GM18868 (cell line): ENCODE data around the gene THRSP.
"Not testable (repeated sequence)": the region's sequence is repeated elsewhere in the genome, so short reads cannot be mapped to it uniquely, and the experiment has no call there.

ENCODE experiments used
- ATAC-seq: cut with Tn5 transposase; IDR thresholded peaks from one replicate; pipeline ENCODE4 v1.9.1; 2021; ENCODE audit warnings: mild to moderate bottlenecking, moderate library complexity; ENCODE audit not compliant: unreplicated experiment

The THRSP gene

GRCh38 chr11:78038697-78039313 lies 24.9 kb upstream of the THRSP start:
- ATAC-seq = no peak

DNA sequence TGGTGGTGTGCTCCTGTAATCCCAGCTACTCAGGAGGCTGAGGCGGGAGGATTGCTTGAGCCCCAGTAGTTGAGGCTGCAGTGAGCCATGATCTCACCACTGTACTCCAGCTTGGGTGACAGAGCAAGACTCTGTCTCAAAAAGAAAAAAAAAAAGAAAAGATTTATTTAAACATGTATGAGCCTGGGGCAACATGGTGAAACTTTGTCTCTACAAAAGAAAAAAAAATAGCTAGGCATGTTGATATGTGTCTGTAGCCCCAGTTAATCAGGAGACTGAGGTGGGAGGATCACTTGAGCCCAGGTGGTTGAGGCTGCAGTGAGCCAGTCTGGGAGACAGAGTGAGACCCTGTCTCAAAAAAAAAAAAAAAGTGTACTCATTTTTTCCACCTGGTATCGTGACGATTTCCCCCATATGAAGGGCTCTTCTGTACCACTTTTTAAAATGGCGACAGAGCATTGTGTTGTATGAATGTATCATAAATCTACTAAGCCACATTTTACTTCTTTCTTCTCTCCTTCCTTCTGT lies 24.2 kb upstream of the THRSP start:
- peak; percentile 20 for ATAC-seq

DNA sequence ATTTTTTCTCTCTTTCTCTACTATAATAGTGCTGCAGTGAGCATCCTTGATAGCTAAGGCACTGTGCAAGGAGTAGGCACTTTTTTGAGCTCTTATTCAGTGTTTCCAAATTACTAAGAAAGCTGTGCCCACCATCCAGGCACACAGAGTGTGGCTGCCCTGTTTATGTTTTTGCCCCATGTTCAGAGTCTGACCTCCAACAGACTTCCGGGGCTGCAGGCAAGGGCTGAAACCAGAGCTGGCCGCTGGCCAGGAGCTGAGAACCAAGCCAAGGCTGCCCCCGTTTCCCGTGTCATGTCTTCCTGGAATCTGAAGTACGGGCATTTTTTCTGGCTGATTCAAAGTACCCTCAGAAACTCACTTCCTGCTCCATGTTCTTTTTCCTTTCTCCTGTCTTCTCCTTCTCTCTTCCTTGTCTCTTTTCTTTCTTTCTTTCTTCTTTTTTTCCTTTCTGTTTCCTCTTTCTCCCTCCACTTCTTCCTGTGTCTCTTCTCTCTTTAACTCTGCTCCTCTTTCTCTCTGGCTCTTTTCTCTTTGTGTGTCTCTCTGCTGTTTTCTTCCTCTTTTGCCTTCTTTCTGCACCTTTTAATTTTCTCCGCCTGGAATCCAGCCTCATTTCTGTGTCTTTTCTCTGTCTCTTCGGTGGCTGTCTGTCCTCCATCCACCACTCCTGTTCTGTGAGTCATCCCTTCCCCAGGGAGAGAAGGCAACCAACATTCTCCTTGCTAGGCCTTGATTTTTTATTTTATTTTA lies 23.6 kb upstream of the THRSP start:
- ATAC-seq = peak; percentile 75

DNA sequence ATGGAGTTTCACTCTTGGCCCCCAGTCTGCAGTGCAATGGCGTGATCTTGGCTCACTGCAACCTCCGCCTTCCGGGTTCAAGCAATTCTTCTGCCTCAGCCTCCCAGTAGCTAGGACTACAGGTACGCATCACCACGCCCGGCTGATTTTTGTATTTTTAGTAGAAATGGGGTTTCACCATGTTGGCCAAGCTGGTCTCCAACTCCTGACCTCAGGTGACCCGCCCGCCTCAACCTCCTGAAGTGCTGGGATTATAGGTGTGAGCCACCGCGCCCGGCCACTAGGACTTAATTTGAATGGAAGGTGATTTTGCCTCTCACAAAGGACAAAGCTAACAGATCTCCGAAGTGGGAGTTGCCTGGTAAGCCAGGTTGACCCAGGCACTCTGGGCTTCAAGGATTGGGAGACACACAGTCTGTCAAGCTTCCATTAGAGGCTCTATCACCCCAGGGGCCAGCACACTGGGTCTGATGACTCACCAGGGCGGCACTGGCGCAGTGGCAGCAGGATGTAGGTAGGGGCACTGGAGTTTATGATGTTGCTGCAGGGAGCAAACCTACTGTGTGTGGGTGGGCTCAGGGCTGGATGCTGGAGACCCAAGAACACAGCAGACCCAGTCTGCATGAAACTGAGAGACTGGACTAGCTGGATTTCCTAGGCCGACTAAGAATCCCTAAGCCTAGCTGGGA lies 22.8 kb upstream of the THRSP start:
- ATAC-seq = no peak

DNA sequence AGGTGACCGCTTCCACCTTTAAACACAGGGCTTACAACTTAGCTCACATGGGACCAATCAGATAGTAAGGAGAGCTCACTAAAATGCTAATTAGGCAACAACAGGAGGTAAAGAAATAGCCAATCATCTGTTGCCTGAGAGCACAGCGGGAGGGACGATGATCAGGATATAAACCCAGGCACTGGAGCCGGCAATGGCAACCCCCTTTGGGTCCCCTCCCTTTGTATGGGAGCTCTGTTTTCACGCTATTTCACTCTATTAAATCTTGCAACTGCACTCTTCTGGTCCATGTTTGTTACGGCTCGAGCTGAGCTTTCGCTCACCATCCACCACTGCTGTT lies 22.3 kb upstream of the THRSP start:
- not testable (repeated sequence) for ATAC-seq

- ATAC-seq = no peak
Observed at GRCh38 chr11:78041843-78042440, 21.7 kb upstream of the THRSP start.

DNA sequence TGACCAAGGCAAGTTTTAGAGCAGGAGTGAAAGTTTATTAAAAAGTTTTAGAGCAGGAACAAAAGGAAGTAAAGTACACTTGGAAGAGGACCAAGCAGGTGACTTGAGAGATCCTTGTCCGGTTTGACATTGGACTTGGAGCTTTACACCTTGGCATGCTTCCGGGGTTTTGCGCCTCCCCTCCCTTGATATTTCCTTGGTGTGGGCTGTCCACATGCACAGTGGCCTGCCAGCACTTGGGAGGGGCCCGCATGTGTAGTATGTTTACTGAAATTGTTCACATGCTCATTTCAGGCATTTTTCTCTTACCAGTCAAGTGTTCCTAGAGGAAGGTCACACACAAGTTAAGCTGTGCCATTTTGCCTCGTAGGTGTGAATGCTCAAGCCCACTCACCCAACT lies 19.0 kb upstream of the THRSP start:
- ATAC-seq = no peak

- peak; percentile 72 for ATAC-seq
Observed at GRCh38 chr11:78045851-78046485, 17.7 kb upstream of the THRSP start.

DNA sequence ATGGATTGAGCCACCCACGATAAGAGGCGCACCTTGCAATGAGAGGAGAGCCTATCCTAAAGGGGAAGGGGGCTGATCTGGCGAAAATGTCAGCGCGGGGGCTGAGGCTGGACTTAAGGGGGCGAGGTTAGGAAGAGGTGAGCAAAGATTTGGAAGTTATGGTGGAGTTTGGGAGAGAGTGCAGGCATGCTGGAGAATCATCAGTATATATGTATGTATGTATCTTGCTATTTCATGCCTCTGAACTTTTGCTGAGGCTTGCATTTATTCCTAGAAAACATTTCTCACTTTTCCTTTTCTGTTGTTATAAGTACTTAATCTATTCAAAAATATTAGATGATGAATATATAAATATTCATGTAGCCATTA lies 17.2 kb upstream of the THRSP start:
- ATAC-seq = no peak

DNA sequence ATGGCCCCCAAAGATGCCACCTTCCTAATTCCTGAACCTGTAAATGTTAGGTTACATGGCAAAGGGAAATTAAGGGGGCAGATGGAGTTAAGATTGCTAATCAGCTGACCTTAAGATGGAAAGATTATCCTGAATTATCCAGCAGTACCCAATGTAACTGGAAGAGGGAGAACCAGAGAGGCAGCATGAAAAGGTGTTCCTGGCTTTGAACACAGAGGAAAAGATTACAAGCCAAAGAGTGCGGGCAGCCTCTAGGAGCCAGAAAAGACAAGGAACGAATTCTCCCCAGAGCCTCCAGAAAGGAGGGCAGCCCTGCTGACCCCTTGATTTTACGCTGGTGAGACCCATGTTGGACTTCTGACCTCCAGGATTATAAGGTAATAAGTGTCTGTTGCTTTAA lies 15.1 kb upstream of the THRSP start:
- ATAC-seq = no peak

- ATAC-seq = no peak
Observed at GRCh38 chr11:78049348-78049747, 14.3 kb upstream of the THRSP start.

DNA sequence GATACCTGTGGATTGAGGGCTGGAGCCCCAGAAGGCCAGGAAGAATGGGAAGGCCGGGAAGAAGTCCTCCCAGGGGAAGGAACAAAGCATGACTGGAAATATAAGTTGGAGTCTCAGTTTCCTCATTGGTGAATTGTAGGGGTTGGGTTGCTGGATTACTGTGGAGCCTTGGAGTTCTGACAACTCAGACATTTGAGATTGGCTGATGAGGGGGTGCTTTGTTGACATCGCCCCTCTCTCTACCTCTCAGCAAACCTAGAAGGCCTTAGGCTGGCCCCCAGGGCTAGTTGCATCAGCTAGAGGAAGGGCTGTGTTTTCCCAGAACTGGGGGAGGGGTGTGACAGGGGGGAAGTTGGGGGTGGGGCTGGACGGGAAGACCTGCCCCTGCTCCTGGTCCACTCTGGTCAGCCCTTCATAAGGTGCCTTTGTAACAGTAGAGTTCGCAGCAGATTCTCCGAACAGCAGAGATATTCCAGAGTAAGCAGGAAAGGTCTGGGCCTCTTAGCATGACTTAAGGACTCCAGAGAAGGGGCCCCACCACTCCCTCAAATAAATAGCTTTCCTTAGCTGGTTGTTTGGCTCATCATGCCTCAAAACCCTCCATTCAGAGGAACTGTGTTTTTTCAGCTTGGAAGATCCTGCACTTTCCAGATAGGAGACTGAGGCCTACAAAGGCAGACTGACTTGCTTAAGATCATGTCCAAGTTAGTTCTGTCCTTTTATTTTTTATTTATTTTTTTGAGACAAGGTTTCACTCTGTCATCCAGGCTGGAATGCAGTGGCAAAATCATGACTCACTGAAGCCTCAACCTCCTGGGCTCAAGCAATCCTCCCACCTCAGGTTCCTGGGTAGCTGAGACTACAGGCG lies 12.5 kb upstream of the THRSP start:
- ATAC-seq = no peak

DNA sequence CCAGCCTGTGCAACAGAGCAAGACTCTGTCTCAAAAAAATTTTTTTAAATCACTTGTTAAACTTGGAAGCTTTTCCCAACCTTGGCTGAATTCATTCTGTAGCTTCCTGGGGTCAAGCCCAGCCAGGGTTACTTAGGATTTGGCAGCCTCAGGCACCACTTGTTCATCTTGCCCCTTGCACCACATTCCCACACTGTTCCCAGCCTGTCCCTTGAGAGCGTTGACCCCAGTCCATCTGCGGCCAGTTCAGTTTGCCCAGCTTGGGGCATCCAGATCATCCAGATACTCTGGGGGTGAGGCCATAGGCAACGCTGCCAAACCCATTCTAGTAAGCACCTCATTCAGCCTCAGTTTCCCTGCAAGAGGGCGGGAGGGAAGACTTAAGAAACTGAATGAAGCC lies 8.7 kb upstream of the THRSP start:
- ATAC-seq = no peak

GRCh38 chr11:78056093-78056492 lies 7.6 kb upstream of the THRSP start:
- no peak for ATAC-seq

DNA sequence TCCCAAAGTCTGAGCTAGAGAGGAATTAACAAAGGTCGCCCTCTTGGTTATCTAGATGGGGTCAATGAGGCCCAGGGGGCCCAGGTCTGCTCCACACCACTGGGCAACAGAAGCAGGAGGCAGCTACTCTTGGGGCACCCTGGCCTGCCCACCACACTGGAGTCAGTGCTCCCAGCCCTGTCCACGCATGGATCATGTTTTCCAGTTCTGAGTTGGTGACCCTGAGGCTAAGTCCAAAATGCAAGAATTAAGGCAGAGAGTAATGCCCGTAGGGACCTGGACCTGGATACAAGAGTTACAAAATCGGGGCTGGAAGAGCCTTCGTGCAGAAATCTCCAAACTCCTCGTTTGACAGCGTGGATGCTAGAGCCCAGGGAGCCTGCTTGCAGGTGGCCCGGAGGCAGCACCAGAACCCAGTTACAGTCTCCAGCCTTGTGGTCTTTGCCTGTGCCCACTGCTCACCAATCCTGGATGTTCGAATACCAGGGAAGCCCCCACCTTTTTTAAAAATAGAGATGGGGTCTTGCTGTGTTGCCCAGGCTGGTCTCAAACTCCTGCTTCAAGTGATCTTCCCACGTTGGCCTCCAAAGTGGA lies 6.1 kb upstream of the THRSP start:
- no peak for ATAC-seq

- ATAC-seq = not testable (repeated sequence)
Observed at GRCh38 chr11:78059749-78060328, 3.8 kb upstream of the THRSP start.

DNA sequence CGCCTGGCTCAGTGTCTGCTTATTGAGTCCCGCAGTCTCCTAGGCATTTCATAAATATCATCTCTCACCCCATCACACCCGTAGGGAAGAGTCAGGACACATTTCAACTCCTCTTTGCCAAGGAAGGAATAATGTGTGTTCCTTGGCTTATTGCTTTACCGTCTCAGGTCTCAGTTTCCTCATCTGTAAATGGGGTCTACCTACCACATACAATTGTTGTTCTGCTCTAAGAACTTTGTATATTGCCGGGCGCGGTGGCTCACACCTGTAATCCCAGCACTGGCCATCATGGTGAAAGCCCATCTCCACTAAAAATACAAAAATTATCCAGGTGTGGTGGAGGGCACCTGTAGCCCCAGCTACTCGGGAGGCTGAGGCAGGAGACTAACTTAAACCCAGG lies 3.1 kb upstream of the THRSP start:
- ATAC-seq = no peak

- no peak for ATAC-seq
Observed at GRCh38 chr11:78061088-78061920, 2.4 kb upstream of the THRSP start.

GRCh38 chr11:78061921-78062311 lies 1.7 kb upstream of the THRSP start:
- ATAC-seq = no peak
